ENCODE results near the gene AGTR1.

DNA sequence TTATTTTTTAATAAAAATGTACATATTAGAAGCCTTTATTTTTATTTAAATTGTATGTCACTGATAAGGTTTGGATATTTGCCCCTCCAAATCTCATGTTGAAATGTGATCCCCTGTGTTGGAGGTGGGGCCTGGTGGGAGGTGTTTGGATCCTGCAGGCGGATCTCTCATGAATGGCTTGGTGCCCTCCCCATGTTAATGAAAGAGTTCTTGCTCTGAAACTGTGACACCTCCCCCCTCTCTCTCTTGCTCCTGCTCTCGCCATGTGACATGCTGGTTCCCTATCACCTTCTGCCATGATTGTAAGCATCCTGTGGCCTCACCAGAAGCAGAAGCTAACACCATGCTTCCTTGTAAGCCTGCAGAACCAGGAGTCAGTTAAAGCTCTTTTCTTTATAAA lies 13.0 kb downstream of the AGTR1 start:
- TF ChIP-seq POLR2A (IDR thresholded peaks at IDR 0.05), result no peak
- TF ChIP-seq, protein P1, sequence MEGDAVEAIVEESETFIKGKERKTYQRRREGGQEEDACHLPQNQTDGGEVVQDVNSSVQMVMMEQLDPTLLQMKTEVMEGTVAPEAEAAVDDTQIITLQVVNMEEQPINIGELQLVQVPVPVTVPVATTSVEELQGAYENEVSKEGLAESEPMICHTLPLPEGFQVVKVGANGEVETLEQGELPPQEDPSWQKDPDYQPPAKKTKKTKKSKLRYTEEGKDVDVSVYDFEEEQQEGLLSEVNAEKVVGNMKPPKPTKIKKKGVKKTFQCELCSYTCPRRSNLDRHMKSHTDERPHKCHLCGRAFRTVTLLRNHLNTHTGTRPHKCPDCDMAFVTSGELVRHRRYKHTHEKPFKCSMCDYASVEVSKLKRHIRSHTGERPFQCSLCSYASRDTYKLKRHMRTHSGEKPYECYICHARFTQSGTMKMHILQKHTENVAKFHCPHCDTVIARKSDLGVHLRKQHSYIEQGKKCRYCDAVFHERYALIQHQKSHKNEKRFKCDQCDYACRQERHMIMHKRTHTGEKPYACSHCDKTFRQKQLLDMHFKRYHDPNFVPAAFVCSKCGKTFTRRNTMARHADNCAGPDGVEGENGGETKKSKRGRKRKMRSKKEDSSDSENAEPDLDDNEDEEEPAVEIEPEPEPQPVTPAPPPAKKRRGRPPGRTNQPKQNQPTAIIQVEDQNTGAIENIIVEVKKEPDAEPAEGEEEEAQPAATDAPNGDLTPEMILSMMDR (IDR thresholded peaks at IDR 0.05), result no peak
